ENCODE measurements around the gene PEX12.
"Not testable (repeated sequence)": the region's sequence is repeated elsewhere in the genome, so short reads cannot be mapped to it uniquely, and the experiment has no call there.

Gene PEX12

DNA sequence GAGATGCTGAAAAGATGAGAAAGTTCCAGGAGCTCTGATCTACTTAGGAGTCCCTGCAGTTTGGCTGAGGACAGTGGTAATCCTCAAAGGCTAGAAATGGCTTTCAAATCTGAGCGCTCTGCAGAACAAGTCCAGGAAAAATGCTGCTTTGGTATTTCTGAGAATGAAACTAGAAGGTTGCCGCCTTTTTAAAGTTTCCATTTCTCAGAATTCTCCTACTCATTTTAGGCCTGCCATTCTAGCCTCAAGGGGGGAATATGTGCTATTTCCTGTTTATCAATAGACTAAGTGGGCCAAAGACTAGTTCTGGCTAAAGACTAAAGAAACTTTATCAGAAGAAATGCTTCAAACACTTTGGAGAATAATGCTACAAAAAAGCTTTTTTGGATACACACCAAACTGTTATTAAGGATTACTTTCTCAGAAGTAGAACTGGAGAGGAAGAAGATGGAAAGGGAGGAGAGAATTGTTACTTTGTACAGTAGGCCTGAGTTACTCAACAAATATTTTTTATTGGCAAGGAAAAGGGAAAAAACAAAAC, 40.7 kb downstream of the PEX12 start, which contains the start of gene SLFN12L:
SLFN12L (minus strand) TSS at position 78 of the 541 bp plus-strand sequence. CDS start 15,314 bp downstream, outside the sequence.
- TF ChIP-seq TCF4 (CRISPR knock-in tag; IDR thresholded peaks at IDR 0.05; ENCODE audit: borderline replicate concordance) (no peak), ZNF565 (CRISPR knock-in tag; conservative IDR thresholded peaks at IDR 0.05; ENCODE audit: low read depth) (no peak), ZC3H10 (CRISPR knock-in tag; IDR thresholded peaks at IDR 0.05) (no peak), ZFP30 (CRISPR knock-in tag; IDR thresholded peaks at IDR 0.05) (no peak), ESRRG (CRISPR knock-in tag; IDR thresholded peaks at IDR 0.05) (no peak), RARB (CRISPR knock-in tag; IDR thresholded peaks at IDR 0.05) (no peak), ZNF70 (CRISPR knock-in tag; IDR thresholded peaks at IDR 0.05) (no peak), ZFP3 (CRISPR knock-in tag; IDR thresholded peaks at IDR 0.05) (no peak), ISL1 (CRISPR knock-in tag; IDR thresholded peaks at IDR 0.05) (no peak), CSDC2 (CRISPR knock-in tag; IDR thresholded peaks at IDR 0.05) (no peak), ZNF8 (CRISPR knock-in tag; IDR thresholded peaks at IDR 0.05) (no peak)
- TF ChIP-seq, protein P1, sequence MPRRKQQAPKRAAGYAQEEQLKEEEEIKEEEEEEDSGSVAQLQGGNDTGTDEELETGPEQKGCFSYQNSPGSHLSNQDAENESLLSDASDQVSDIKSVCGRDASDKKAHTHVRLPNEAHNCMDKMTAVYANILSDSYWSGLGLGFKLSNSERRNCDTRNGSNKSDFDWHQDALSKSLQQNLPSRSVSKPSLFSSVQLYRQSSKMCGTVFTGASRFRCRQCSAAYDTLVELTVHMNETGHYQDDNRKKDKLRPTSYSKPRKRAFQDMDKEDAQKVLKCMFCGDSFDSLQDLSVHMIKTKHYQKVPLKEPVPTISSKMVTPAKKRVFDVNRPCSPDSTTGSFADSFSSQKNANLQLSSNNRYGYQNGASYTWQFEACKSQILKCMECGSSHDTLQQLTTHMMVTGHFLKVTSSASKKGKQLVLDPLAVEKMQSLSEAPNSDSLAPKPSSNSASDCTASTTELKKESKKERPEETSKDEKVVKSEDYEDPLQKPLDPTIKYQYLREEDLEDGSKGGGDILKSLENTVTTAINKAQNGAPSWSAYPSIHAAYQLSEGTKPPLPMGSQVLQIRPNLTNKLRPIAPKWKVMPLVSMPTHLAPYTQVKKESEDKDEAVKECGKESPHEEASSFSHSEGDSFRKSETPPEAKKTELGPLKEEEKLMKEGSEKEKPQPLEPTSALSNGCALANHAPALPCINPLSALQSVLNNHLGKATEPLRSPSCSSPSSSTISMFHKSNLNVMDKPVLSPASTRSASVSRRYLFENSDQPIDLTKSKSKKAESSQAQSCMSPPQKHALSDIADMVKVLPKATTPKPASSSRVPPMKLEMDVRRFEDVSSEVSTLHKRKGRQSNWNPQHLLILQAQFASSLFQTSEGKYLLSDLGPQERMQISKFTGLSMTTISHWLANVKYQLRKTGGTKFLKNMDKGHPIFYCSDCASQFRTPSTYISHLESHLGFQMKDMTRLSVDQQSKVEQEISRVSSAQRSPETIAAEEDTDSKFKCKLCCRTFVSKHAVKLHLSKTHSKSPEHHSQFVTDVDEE (CRISPR knock-in tag; IDR thresholded peaks at IDR 0.05) = no peak
- TF ChIP-seq, protein P2, sequence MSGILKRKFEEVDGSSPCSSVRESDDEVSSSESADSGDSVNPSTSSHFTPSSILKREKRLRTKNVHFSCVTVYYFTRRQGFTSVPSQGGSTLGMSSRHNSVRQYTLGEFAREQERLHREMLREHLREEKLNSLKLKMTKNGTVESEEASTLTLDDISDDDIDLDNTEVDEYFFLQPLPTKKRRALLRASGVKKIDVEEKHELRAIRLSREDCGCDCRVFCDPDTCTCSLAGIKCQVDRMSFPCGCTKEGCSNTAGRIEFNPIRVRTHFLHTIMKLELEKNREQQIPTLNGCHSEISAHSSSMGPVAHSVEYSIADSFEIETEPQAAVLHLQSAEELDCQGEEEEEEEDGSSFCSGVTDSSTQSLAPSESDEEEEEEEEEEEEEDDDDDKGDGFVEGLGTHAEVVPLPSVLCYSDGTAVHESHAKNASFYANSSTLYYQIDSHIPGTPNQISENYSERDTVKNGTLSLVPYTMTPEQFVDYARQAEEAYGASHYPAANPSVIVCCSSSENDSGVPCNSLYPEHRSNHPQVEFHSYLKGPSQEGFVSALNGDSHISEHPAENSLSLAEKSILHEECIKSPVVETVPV (CRISPR knock-in tag; IDR thresholded peaks at IDR 0.05) = no peak
- ATAC-seq = no peak

DNA sequence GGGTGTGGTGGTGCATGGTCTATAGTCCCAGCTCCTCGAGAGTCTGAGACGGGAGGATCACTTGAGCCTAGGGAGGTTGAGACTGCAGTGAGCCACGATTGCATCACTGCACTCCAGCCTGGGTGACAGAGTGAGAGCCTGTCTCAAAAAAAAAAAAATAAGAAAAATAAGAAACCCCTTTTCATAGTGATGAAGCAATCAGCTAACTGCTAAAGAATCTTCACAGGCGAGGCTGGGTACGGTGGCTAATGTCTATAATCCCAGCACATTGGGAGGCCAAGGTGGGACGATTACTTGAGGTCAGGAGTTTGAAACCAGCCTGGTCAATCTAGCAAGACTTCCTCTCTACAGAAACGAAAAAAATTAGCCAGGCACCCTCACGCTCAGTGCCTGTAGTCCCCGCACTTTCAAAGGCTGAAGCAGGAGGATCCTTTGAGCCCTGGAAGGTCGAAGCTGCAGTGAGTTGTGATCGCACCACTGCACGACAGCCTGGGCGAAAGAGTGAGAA, 41.7 kb downstream of the PEX12 start:
- no peak for TF ChIP-seq ZNF565 (CRISPR knock-in tag; conservative IDR thresholded peaks at IDR 0.05; ENCODE audit: low read depth)
- TF ChIP-seq ZFP3 (CRISPR knock-in tag; IDR thresholded peaks at IDR 0.05) = no peak
- no peak for TF ChIP-seq ARNTL (CRISPR knock-in tag; IDR thresholded peaks at IDR 0.05; ENCODE audit: borderline replicate concordance, low read depth)
- TF ChIP-seq PPARA (CRISPR knock-in tag; IDR thresholded peaks at IDR 0.05; ENCODE audit: borderline replicate concordance) = no peak
- TF ChIP-seq TOX (CRISPR knock-in tag; IDR thresholded peaks at IDR 0.05; ENCODE audit: borderline replicate concordance) = no peak
- TF ChIP-seq, protein P3, sequence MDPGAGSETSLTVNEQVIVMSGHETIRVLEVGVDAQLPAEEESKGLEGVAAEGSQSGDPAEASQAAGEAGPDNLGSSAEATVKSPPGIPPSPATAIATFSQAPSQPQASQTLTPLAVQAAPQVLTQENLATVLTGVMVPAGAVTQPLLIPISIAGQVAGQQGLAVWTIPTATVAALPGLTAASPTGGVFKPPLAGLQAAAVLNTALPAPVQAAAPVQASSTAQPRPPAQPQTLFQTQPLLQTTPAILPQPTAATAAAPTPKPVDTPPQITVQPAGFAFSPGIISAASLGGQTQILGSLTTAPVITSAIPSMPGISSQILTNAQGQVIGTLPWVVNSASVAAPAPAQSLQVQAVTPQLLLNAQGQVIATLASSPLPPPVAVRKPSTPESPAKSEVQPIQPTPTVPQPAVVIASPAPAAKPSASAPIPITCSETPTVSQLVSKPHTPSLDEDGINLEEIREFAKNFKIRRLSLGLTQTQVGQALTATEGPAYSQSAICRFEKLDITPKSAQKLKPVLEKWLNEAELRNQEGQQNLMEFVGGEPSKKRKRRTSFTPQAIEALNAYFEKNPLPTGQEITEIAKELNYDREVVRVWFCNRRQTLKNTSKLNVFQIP (CRISPR knock-in tag; IDR thresholded peaks at IDR 0.05; ENCODE audit: borderline replicate concordance, low read depth) = no peak
- ATAC-seq = no peak

DNA sequence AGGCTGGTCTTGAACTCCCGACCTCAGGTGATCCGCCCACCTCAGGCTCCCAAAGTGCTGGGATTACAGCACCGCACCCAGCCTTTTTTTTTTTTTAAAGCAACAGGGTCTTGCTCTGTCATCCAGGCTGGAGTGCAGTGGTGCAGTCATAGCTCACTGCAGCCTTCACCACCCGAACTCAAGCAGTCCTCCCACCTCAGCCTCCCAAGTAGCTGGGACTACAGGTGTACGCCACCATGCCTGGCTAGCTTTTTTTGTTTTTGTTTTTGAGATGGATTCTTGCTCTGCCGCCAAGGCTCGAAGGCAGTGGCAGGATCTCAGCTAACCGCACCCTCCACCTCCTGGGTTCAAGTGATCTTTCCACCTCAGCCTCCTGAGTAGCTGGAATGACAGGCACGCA, 43.0 kb downstream of the PEX12 start:
- ATAC-seq = not testable (repeated sequence)

DNA sequence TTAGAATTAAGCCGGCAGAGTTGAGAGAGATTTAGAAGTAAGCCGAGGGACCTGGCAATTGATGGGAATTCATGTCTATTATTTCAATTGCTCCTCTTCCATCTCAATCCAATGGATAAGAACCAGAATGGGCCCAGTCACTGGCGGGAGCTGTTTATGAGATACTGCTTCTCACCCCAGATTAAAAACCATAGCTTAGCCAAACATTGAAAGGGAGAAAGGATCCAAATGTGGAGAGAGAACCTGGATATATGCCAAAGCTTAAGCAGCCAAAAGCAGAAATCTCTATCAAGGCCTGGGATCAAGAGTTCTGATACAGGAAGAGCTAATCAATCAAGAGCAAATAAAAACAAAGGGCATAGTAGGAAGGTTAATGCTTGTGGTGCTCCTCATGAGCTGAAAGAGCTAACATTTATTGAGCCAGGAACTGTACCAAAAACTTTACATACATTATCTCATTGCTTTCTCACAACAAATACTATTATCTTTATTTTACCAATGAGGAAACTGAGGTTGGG, 43.7 kb downstream of the PEX12 start:
- ATAC-seq = no peak
- no peak for TF ChIP-seq ZNF8 (CRISPR knock-in tag; IDR thresholded peaks at IDR 0.05)
- TF ChIP-seq, protein P1 (CRISPR knock-in tag; IDR thresholded peaks at IDR 0.05) = no peak
- no peak for TF ChIP-seq CSDC2 (CRISPR knock-in tag; IDR thresholded peaks at IDR 0.05)
- TF ChIP-seq ARNTL (CRISPR knock-in tag; IDR thresholded peaks at IDR 0.05; ENCODE audit: borderline replicate concordance, low read depth) = no peak
- no peak for TF ChIP-seq TOX (CRISPR knock-in tag; IDR thresholded peaks at IDR 0.05; ENCODE audit: borderline replicate concordance)
- no peak for TF ChIP-seq ZFP30 (CRISPR knock-in tag; IDR thresholded peaks at IDR 0.05)
- TF ChIP-seq RARB (CRISPR knock-in tag; IDR thresholded peaks at IDR 0.05) = no peak
- no peak for TF ChIP-seq ZFP3 (CRISPR knock-in tag; IDR thresholded peaks at IDR 0.05)
- TF ChIP-seq, protein P4, sequence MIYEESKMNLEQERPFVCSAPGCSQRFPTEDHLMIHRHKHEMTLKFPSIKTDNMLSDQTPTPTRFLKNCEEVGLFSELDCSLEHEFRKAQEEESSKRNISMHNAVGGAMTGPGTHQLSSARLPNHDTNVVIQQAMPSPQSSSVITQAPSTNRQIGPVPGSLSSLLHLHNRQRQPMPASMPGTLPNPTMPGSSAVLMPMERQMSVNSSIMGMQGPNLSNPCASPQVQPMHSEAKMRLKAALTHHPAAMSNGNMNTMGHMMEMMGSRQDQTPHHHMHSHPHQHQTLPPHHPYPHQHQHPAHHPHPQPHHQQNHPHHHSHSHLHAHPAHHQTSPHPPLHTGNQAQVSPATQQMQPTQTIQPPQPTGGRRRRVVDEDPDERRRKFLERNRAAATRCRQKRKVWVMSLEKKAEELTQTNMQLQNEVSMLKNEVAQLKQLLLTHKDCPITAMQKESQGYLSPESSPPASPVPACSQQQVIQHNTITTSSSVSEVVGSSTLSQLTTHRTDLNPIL (CRISPR knock-in tag; IDR thresholded peaks at IDR 0.05; ENCODE audit: low read depth) = no peak
- TF ChIP-seq, protein P2 (CRISPR knock-in tag; IDR thresholded peaks at IDR 0.05) = no peak
- no peak for TF ChIP-seq OSR1 (CRISPR knock-in tag; IDR thresholded peaks at IDR 0.05)
- TF ChIP-seq ZC3H10 (CRISPR knock-in tag; IDR thresholded peaks at IDR 0.05) = no peak
- TF ChIP-seq ZNF70 (CRISPR knock-in tag; IDR thresholded peaks at IDR 0.05) = no peak
- TF ChIP-seq, protein P5, sequence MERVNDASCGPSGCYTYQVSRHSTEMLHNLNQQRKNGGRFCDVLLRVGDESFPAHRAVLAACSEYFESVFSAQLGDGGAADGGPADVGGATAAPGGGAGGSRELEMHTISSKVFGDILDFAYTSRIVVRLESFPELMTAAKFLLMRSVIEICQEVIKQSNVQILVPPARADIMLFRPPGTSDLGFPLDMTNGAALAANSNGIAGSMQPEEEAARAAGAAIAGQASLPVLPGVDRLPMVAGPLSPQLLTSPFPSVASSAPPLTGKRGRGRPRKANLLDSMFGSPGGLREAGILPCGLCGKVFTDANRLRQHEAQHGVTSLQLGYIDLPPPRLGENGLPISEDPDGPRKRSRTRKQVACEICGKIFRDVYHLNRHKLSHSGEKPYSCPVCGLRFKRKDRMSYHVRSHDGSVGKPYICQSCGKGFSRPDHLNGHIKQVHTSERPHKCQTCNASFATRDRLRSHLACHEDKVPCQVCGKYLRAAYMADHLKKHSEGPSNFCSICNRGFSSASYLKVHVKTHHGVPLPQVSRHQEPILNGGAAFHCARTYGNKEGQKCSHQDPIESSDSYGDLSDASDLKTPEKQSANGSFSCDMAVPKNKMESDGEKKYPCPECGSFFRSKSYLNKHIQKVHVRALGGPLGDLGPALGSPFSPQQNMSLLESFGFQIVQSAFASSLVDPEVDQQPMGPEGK (CRISPR knock-in tag; IDR thresholded peaks at IDR 0.05; ENCODE audit: borderline replicate concordance) = no peak
- no peak for TF ChIP-seq ZNF565 (CRISPR knock-in tag; conservative IDR thresholded peaks at IDR 0.05; ENCODE audit: low read depth)
- no peak for TF ChIP-seq PPARA (CRISPR knock-in tag; IDR thresholded peaks at IDR 0.05; ENCODE audit: borderline replicate concordance)

All from SK-N-SH treated with all-trans-retinoic acid at 6 μM for 48 hours (cell line).